Cerebellar nuclear complex (tissue), 1 donor: ENCODE measurements around the gene FNDC7.
"Not testable (repeated sequence)": the region's sequence is repeated elsewhere in the genome, so short reads cannot be mapped to it uniquely, and the experiment has no call there.

ENCODE experiments used
- DNase-seq, 2 experiments: peaks; one replicate each; lab custom pipeline; 2025; lab: John Stamatoyannopoulos, UW

The FNDC7 gene

GRCh38 chr1:108742253-108742652, 29.5 kb downstream of the FNDC7 start:
- no peak for DNase-seq

DNA sequence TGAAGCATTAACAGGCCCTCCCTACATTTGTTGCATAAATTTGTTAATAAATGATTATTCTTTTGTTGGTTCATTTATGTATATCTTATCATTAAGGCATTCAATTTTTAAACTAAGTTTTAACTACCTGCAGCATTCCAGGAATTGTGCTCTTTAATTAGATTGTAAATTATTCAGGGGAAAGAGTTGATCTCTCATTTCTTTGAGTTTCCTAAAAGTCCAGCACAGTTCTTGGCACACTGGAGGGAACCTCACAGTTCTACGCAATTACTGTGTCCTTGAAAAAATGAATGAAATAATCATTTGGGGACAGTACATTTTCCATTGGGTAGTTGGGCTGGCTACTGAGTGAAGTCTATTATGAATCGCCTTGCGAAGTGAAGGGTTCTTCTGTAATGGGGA, 33.3 kb downstream of the FNDC7 start:
- DNase-seq: no peak

DNA sequence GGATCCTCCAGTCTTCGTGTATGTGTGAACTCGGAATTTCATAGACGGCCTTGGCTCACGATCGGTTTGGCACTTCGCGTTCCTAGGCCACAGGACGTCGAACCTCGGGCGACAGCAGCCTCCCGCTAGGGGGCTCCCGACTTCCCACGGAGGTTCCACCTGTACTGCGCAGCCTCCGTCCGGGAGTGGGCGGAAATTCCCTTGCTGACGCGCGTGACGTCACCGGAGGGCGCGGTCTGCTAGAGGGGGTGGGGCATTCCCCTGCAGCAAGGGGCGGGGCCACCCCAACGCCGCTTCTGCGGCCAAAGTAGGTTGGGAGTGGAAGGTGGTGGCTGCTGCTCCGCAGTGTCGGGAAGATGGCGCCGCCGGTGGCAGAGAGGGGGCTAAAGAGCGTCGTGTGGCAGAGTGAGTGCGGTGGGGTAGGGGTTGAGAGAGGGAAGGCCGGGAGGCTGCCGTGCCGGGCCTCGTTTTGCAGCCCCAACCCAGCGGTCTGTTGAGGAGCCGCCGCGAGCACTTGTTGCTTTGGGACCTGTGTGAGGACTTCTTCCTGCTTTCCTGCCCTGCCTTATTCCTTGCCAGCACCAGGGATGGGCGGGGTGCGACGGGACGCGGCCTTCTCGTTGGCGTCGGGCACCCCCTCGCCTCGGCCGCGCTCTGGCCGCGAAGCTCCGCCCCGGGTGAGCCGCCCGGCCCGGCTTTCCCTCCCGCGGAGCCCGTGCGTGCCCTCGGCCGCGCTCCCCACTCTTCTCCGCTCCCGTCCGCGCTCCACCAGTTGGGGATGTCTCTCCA, 33.9 kb downstream of the FNDC7 start, which contains the start of gene STXBP3:
Gene STXBP3 (plus strand): TSS at position 293 of the 789 bp plus-strand sequence. CDS start 64 bp downstream, at position 357.
- peak; percentile 81 to 86 for DNase-seq

DNA sequence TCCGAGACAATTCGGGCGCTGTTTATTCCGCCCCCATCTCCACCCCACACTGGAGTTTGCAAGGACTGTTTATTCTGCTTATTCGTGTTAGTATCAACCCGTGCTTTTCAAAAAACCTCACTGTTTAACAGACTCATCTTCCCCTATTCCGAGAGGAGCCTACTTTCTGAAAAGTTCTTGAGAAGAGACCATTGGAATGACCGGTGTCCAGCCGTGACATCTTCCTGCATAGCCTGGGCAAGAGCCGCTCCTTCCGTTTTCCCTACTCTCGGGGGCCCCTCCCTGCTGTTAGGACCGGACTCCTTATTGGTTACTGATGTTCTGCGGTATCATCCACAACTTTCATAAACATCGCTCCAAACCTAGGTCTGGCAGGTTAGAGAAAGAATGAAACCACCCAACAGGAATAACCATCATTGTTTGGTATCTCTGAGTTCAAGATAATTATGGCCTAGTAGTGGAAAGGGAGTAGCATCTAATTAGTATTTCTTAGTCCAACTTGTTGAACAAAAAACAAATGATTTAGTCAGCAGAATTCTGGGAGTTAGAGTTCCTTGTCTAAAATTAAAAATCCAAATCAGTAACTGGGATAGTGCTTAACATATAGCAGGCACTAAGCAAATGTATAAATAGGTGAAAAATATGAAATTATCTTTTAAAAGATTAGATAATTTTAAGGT, 34.6 kb downstream of the FNDC7 start:
- DNase-seq: peak in 1 of 2 experiments; percentile 37

DNA sequence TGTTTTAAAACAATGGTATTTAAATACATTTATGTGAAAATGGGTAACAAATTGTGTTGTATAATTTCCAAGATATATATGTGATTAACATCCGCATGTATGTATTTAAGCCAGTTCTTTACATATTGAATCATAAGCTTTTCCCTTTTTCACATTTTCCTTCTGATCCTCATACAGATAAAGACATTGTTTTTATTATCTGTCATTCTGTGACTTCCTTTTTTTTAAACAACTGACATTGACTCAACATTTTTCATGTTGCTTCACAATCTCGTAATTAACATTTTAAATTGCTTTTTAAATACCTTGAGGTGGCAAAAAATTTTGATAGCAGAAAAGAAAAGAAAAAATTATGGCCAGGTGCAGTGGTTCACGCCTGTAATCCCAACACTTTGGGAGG, 35.2 kb downstream of the FNDC7 start:
- DNase-seq: no peak

- DNase-seq: no peak
These were observed 36.4 kb downstream of the FNDC7 start for GRCh38 chr1:108749081-108749480.

- DNase-seq: no peak
These were observed 37.9 kb downstream of the FNDC7 start for GRCh38 chr1:108750476-108751181.

- DNase-seq: no peak
These were observed 40.7 kb downstream of the FNDC7 start for GRCh38 chr1:108753363-108753762.

DNA sequence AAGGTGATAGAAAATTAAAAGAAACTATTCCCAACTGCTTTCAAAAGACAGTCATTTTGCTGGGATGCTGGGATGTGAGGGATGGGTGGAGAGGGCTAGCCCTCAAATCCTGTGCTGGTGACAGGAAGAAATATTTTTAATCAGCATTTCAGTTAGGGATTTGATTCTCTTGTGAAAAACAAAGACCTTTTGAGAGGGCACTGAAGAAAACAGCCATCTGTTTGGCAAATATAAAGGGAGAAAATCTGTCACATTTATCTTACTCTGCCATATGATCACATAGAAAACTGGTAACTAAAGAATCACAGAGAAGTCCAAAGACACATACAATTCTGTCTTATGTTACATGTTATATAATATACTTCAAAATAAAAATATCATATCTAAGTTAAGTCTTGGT, 46.1 kb downstream of the FNDC7 start:
- DNase-seq: no peak

GRCh38 chr1:108767115-108767514, 54.4 kb downstream of the FNDC7 start:
- DNase-seq: no peak

GRCh38 chr1:108767708-108768107, 55.0 kb downstream of the FNDC7 start:
- DNase-seq: no peak

- no peak for DNase-seq
These were observed 65.1 kb downstream of the FNDC7 start for GRCh38 chr1:108777839-108778238.

GRCh38 chr1:108779455-108779854, 66.7 kb downstream of the FNDC7 start:
- no peak for DNase-seq

DNA sequence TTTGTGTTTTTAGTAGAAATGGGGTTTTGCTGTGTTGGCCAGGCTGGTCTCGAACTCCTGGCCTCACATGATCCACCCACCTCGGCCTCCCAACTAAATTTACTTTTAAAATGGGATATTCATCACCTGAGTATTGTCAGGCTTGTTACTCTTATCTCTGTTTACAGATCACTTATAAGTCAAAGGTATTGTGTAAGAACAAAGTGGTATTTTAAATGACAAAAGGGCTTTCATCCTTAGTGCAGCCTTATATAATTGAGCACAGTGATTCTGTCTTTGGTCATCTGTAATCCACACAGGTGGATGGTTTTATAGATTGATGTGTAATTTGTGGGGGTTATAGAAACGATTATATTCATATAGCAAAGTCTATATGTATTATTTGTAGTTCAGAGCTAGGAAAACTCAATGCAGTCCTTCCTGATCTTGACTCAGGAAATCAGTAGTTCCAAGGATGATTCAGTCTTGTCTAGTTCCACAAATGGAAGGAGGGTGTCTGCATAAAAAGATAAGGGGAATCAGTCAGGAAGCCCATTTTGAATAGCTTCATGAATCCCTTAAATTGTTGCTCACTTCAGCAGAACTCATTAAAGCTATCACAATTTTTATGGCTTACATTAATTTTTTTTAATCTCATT, 68.3 kb downstream of the FNDC7 start:
- DNase-seq: no peak

DNA sequence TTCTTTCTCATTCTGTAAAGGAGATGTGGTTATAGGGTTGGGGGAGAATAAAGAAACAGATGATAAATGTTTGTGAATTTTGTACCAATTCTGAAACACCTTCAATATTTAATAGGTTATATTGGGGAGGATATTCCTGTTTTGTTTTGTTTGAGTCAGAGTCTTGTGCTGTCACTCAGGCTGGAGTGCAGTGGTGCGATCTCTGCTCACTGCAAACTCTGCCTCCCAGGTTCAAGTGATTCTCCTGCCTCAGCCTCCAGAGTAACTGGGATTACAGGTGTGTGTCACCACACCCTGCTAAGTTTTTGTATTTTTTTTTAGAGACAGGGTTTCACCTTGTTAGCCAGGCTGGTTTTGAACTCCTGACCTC, 68.9 kb downstream of the FNDC7 start:
- DNase-seq: not testable (repeated sequence)

DNA sequence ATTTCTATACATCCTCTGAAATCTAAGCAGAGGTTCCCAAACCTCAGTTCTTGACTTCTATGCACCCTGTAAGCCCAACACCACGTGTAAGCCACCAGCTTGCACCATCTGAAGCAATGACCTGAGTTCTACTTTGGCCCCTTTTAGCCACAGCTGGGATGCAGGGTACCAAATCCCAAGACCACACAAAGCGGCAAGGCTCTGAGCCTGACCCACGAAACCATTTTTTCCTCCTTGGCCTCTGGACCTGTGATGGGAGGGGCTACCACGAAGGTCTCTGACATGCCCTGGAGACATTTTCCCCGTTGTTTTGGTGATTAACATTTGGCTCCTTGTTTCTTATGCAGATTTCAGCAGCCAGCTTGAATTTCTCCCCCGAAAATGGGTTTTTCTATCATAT, 72.6 kb downstream of the FNDC7 start:
- DNase-seq: no peak

GRCh38 chr1:108785880-108786279, 73.2 kb downstream of the FNDC7 start:
- no peak for DNase-seq

DNA sequence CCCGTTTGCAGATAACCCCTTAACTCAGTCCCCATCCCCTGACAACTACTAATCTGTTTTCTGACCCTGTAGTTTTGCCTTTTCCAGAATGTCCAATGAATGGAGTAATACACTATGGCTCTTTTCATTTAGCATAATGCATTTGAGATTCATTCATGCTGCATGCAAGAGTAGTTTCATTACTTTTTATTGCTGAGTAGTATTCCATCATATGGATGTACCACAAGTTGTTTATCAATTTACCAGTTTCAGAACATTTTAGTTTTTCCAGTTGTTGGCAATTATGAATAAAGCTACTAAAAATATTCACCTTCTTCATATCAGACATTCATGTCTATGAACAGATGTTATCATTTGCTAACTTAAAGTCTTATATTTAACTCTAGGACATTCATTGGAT, 79.1 kb downstream of the FNDC7 start:
- DNase-seq: no peak
